ENCODE measurements around the gene RAET1E. TPM values are rescaled to one million over a fixed set of nuclear protein-coding genes. Genes with fewer than 3 reads are reported as not detected.

RAET1E gene
- total and polyA plus RNA-seq, 2 donors (not counting 1 experiment from before 2014, with no cell fraction given), result not detected

DNA sequence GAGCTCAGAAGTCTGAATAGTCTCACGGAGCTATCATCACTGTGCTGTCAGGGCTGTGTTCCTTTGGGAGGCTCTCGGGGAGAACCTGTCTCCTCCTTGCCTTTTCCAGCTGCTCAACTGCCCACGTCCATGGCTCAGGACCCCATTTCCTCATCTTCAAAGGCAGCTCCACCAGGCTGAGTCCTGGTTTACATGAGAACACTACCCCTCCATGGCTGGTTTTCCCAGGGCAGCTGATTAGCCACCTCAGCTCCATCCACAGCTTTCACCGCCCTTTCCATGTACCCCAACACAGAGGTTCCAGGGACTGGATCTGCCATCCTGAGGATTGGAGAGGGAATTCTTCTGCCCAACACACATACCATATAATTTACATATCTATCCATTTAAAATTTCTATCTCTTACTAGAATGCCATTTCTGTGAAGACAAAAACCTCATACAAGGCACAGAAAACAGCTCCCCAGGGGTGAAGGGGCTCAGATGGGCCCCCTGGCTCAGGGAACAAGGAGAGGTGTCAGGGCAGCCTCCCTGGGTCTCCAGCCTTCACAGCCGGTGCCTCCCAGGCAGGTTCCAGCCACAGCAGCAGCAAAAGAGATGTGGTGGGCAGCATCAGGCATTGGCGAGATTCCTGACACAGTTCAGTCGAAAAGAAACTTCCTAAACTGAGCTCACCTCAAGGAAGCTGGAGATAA lies 2.2 kb upstream of the RAET1E start:
- intact Hi-C loops (cut with micrococcal nuclease), result no loop called here
- TF ChIP-seq CTCF (IDR thresholded peaks at IDR 0.05) (no peak), EZH2 (IDR thresholded peaks at IDR 0.05; ENCODE audit: borderline replicate concordance, insufficient read depth, low read depth, low read length, poor library complexity, severe bottlenecking) (no peak)
- Histone ChIP-seq H4K20me1 (ENCODE audit: control insufficient read depth, insufficient read depth, low read length, poor library complexity, severe bottlenecking) (no peaks in the 10 kb centered on the region), H3K36me3 (replicated peaks in 1 of 2; ENCODE audit: control extremely low read depth in 1 of 2, control insufficient read depth in 1 of 2, extremely low read depth in 1 of 2, insufficient read depth in 2 of 2, low read length in 1 of 2) (no peaks in the 10 kb centered on the region), H3K9me3 (ENCODE audit: control extremely low read depth in 1 of 3, control insufficient read depth in 2 of 3, insufficient read depth in 1 of 3, low read length in 2 of 3) (no peaks in the 10 kb centered on the region), H3K4me3 (ENCODE audit: control extremely low read depth in 1 of 5, extremely low read depth in 1 of 5, insufficient read depth in 1 of 5, low read depth in 2 of 5, low read length in 4 of 5) (no peak overlapping the region), H3K27ac (ENCODE audit: low read length in 2 of 2) (no peak overlapping the region), H3K27me3 (replicated peaks in 1 of 4; ENCODE audit: control extremely low read depth in 1 of 4, control insufficient read depth in 3 of 4, insufficient read depth in 4 of 4, low read length in 3 of 4) (peaks cover 0 to 12% (median 0%) of the 10 kb centered on the region in 4 experiments), H3K9ac (ENCODE audit: low read length) (no peak overlapping the region), H2AFZ (ENCODE audit: insufficient read depth, low read depth, low read length, poor library complexity, severe bottlenecking) (no peak overlapping the region), H3K4me2 (replicated peaks; ENCODE audit: low read depth, low read length, poor library complexity, severe bottlenecking) (no peak overlapping the region), H3K79me2 (ENCODE audit: control insufficient read depth, insufficient read depth, low read length) (no peaks in the 10 kb centered on the region), H3K4me1 (ENCODE audit: control insufficient read depth in 2 of 2, insufficient read depth in 2 of 2, low read length in 2 of 2) (no peaks in the 10 kb centered on the region)
- ChIA-PET POLR2A (no interaction called here), CTCF (no interaction called here)
- H3K27me3 Mint-ChIP-seq, result peaks cover 38% of the 10 kb centered on the region
- no peak overlapping the region for H3K27ac Mint-ChIP-seq
- ATAC-seq (ENCODE audit: low read depth), result no peak
- no peaks in the 10 kb centered on the region for H3K4me1 Mint-ChIP-seq
- no peaks in the 10 kb centered on the region for H3K9me3 Mint-ChIP-seq (ENCODE audit: insufficient read depth)
- DNase-seq, result no peak
- WGBS (ENCODE audit: insufficient coverage), result 89% methylated on average over 6 of the region's 7 CpGs
- H3K4me3 Mint-ChIP-seq, result no peak overlapping the region

- Mint-ChIP-seq H3K9me3 (ENCODE audit: insufficient read depth) (no peaks in the 10 kb centered on the region), H3K4me1 (no peaks in the 10 kb centered on the region), H3K27me3 (peaks cover 37% of the 10 kb centered on the region), H3K4me3 (no peak overlapping the region), H3K27ac (no peak overlapping the region)
- no peak for ATAC-seq (ENCODE audit: low read depth)
- WGBS (ENCODE audit: insufficient coverage), result 93% methylated on average over 3 of the region's 6 CpGs
- no peaks in the 10 kb centered on the region for H3K36me3 ChIP-seq (replicated peaks in 1 of 2; ENCODE audit: control extremely low read depth in 1 of 2, control insufficient read depth in 1 of 2, extremely low read depth in 1 of 2, insufficient read depth in 2 of 2, low read length in 1 of 2)
- no peak overlapping the region for H3K9ac ChIP-seq (ENCODE audit: low read length)
- H4K20me1 ChIP-seq (ENCODE audit: control insufficient read depth, insufficient read depth, low read length, poor library complexity, severe bottlenecking), result no peaks in the 10 kb centered on the region
- peaks cover 0 to 13% (median 0%) of the 10 kb centered on the region in 4 experiments for H3K27me3 ChIP-seq (replicated peaks in 1 of 4; ENCODE audit: control extremely low read depth in 1 of 4, control insufficient read depth in 3 of 4, insufficient read depth in 4 of 4, low read length in 3 of 4)
- no peak overlapping the region for H2AFZ ChIP-seq (ENCODE audit: insufficient read depth, low read depth, low read length, poor library complexity, severe bottlenecking)
- H3K27ac ChIP-seq (ENCODE audit: low read length in 2 of 2), result no peak overlapping the region
- ChIA-PET CTCF (interaction anchor here (0.6 kb wide), 1 partner anchor 17 kb away, joined by 5 read pairs; no protein-coding TSS in a partner anchor), POLR2A (no interaction called here)
- intact Hi-C loops (cut with micrococcal nuclease), result no loop called here
- no peaks in the 10 kb centered on the region for H3K4me1 ChIP-seq (ENCODE audit: control insufficient read depth in 2 of 2, insufficient read depth in 2 of 2, low read length in 2 of 2)
- no peak overlapping the region for H3K4me2 ChIP-seq (replicated peaks; ENCODE audit: low read depth, low read length, poor library complexity, severe bottlenecking)
- H3K9me3 ChIP-seq (ENCODE audit: control extremely low read depth in 1 of 3, control insufficient read depth in 2 of 3, insufficient read depth in 1 of 3, low read length in 2 of 3), result no peaks in the 10 kb centered on the region
- no peaks in the 10 kb centered on the region for H3K79me2 ChIP-seq (ENCODE audit: control insufficient read depth, insufficient read depth, low read length)
- no peak for TF ChIP-seq CTCF (IDR thresholded peaks at IDR 0.05)
- TF ChIP-seq EZH2 (IDR thresholded peaks at IDR 0.05; ENCODE audit: borderline replicate concordance, insufficient read depth, low read depth, low read length, poor library complexity, severe bottlenecking), result no peak
- DNase-seq, result no peak
- H3K4me3 ChIP-seq (ENCODE audit: control extremely low read depth in 1 of 5, extremely low read depth in 1 of 5, insufficient read depth in 1 of 5, low read depth in 2 of 5, low read length in 4 of 5), result no peak overlapping the region
Measured at GRCh38 chr6:149899486-149899885, 1.6 kb upstream of the RAET1E start.

Data from B cell (primary cell).